ENCODE results near the gene SP100. TPM values are rescaled to one million over a fixed set of nuclear protein-coding genes. Genes with fewer than 3 reads are reported as not detected.

SP100 gene
- total RNA-seq, 1 donor from 2014 or later = 120 TPM

- no peaks in the 10 kb centered on the region for H3K27me3 Mint-ChIP-seq (ENCODE audit: unreplicated experiment)
- peaks cover 15% of the 10 kb centered on the region for H3K36me3 Mint-ChIP-seq (ENCODE audit: unreplicated experiment)
- H3K4me1 Mint-ChIP-seq (ENCODE audit: unreplicated experiment) = peaks cover 2% of the 10 kb centered on the region
- no peak overlapping the region for H3K4me3 Mint-ChIP-seq (ENCODE audit: unreplicated experiment)
- DNase-seq (ENCODE audit: extremely low spot score, unreplicated experiment) = no peak
- no peak for TF ChIP-seq CTCF (IDR thresholded peaks at IDR 0.05)
- H3K9me3 Mint-ChIP-seq (ENCODE audit: unreplicated experiment) = peaks cover 4% of the 10 kb centered on the region
- no peak overlapping the region for H3K27ac Mint-ChIP-seq (ENCODE audit: unreplicated experiment)
Observed at GRCh38 chr2:230537531-230537976, 121.6 kb downstream of the SP100 start.

DNA sequence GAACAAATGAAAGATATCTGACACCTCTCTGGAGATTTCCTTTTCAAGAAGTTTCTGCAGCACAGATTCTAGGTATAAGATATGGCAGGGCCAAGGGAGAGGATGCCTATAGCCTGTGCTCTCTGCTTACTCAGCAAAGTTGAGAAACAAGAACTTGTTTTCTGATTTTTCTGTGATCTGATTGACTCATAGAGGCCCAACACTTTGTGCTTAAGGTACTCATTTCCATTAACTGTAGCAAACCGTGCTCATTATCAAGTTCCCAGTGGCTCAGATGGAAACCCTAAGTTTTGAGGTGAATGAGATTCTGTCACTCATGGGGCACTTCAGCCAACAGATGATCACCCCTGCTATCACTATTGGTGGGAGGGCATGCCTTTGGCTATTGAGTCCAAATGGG is 124.3 kb downstream of the SP100 start:
- peaks cover 33% of the 10 kb centered on the region for H3K36me3 Mint-ChIP-seq (ENCODE audit: unreplicated experiment)
- H3K4me1 Mint-ChIP-seq (ENCODE audit: unreplicated experiment) = peaks cover 5% of the 10 kb centered on the region
- DNase-seq (ENCODE audit: extremely low spot score, unreplicated experiment) = no peak
- peaks cover 27% of the 10 kb centered on the region for H3K9me3 Mint-ChIP-seq (ENCODE audit: unreplicated experiment)
- no peaks in the 10 kb centered on the region for H3K27me3 Mint-ChIP-seq (ENCODE audit: unreplicated experiment)
- no peak overlapping the region for H3K4me3 Mint-ChIP-seq (ENCODE audit: unreplicated experiment)
- TF ChIP-seq CTCF (IDR thresholded peaks at IDR 0.05) = no peak
- H3K27ac Mint-ChIP-seq (ENCODE audit: unreplicated experiment) = no peak overlapping the region

GRCh38 chr2:230541934-230542380 is 126.0 kb downstream of the SP100 start:
- DNase-seq (ENCODE audit: extremely low spot score, unreplicated experiment) = no peak
- Mint-ChIP-seq H3K4me3 (ENCODE audit: unreplicated experiment) (no peak overlapping the region), H3K27me3 (ENCODE audit: unreplicated experiment) (no peaks in the 10 kb centered on the region)

GRCh38 chr2:230542751-230543150 is 126.8 kb downstream of the SP100 start:
- H3K27me3 Mint-ChIP-seq (ENCODE audit: unreplicated experiment) = no peaks in the 10 kb centered on the region
- peaks cover 33% of the 10 kb centered on the region for H3K36me3 Mint-ChIP-seq (ENCODE audit: unreplicated experiment)

More at GRCh38 chr2:230541934-230542380, 126.0 kb downstream of the SP100 start:
- peaks cover 27% of the 10 kb centered on the region for H3K9me3 Mint-ChIP-seq (ENCODE audit: unreplicated experiment)
- H3K4me1 Mint-ChIP-seq (ENCODE audit: unreplicated experiment) = peaks cover 5% of the 10 kb centered on the region
- no peak overlapping the region for H3K27ac Mint-ChIP-seq (ENCODE audit: unreplicated experiment)
- peaks cover 33% of the 10 kb centered on the region for H3K36me3 Mint-ChIP-seq (ENCODE audit: unreplicated experiment)
- no peak for TF ChIP-seq CTCF (IDR thresholded peaks at IDR 0.05)

GRCh38 chr2:230552181-230552580 is 136.2 kb downstream of the SP100 start:
- Mint-ChIP-seq H3K27me3 (ENCODE audit: unreplicated experiment) (peaks cover 14% of the 10 kb centered on the region), H3K27ac (ENCODE audit: unreplicated experiment) (no peak overlapping the region), H3K9me3 (ENCODE audit: unreplicated experiment) (peaks cover 14% of the 10 kb centered on the region), H3K4me1 (ENCODE audit: unreplicated experiment) (no peaks in the 10 kb centered on the region), H3K4me3 (ENCODE audit: unreplicated experiment) (no peak overlapping the region), H3K36me3 (ENCODE audit: unreplicated experiment) (no peaks in the 10 kb centered on the region)
- no peak for DNase-seq (ENCODE audit: extremely low spot score, unreplicated experiment)
- TF ChIP-seq CTCF (IDR thresholded peaks at IDR 0.05) = no peak

More at GRCh38 chr2:230542751-230543150, 126.8 kb downstream of the SP100 start:
- TF ChIP-seq CTCF (IDR thresholded peaks at IDR 0.05) = no peak
- Mint-ChIP-seq H3K27ac (ENCODE audit: unreplicated experiment) (no peak overlapping the region), H3K9me3 (ENCODE audit: unreplicated experiment) (peaks cover 27% of the 10 kb centered on the region), H3K4me3 (ENCODE audit: unreplicated experiment) (no peak overlapping the region), H3K4me1 (ENCODE audit: unreplicated experiment) (peaks cover 5% of the 10 kb centered on the region)
- DNase-seq (ENCODE audit: extremely low spot score, unreplicated experiment) = no peak
